Endothelial cell of umbilical vein (primary cell): ENCODE results near the gene C1orf116. TPM values are rescaled to one million over a fixed set of nuclear protein-coding genes. Genes with fewer than 3 reads are reported as not detected.

ENCODE experiments used
- BruUV-seq: library from RNA; stranded (reverse); fragments of 400-500 nt; replicated peaks from 2 replicates; lab custom pipeline; 2021; lab: Mats Ljungman, UMichigan
- CTCF ChIA-PET: fragments of 300-600, 350-600 bp; sonication (Branson Sonifier 250); formaldehyde crosslinking; loops from one replicate; lab custom pipeline; 2021; ENCODE audit warnings: antibody characterized with exemption, inconsistent platforms; lab: Charles Lee
- POLR2A ChIA-PET: fragments of 300-600, 350-600 bp; sonication (Branson Sonifier 250); formaldehyde crosslinking; loops from one replicate; lab custom pipeline; 2021; ENCODE audit warnings: antibody characterized with exemption, inconsistent platforms; lab: Charles Lee
- DNase-seq: peaks from one replicate; pipeline ENCODE4 v3.0.0-alpha.2; 2011; ENCODE audit warnings: low read depth, low spot score
- FAIRE-seq: peaks from 2 replicates; lab custom pipeline; 2011; peaks lifted over from hg19 to GRCh38; lab: Jason Lieb, UNC
- H2AFZ ChIP-seq: 2 replicates; pipeline ENCODE4 v1.6.0; 2012; ENCODE audit warnings: low read depth, low read length, control low read depth, inconsistent platforms
- H3K27ac ChIP-seq: 2 replicates; pipeline ENCODE4 v1.5.1; 2011; ENCODE audit warnings: low read depth, mild to moderate bottlenecking, control low read depth, low read length, moderate library complexity; ENCODE audit not compliant: insufficient read depth
- H3K27me3 ChIP-seq, 2 experiments: 2 replicates each; pipeline versions ENCODE4 v1.6.0 to v1.6.1; 2011; ENCODE audit warnings: low read length in 2 of 2, mixed read lengths in 1 of 2; ENCODE audit not compliant: control insufficient read depth in 2 of 2, insufficient read depth in 2 of 2
- H3K36me3 ChIP-seq, 2 experiments: 2 replicates in 1 of 2; 3 replicates in 1 of 2; pipeline ENCODE4 v1.5.1; 2011; ENCODE audit warnings: low read length in 2 of 2, mild to moderate bottlenecking in 1 of 2, moderate library complexity in 1 of 2; ENCODE audit not compliant: control insufficient read depth in 2 of 2, insufficient read depth in 2 of 2; ENCODE audit errors: extremely low read depth in 1 of 2
- H3K4me1 ChIP-seq: 3 replicates; pipeline ENCODE4 v1.5.1; 2011; ENCODE audit warnings: mild to moderate bottlenecking, low read length; ENCODE audit not compliant: control insufficient read depth, insufficient read depth; ENCODE audit errors: extremely low read depth
- H3K4me2 ChIP-seq: 2 replicates; pipeline ENCODE4 v1.6.1; 2011; ENCODE audit warnings: low read length, control low read depth, mixed read lengths; ENCODE audit not compliant: insufficient read depth
- H3K4me3 ChIP-seq, 3 experiments: fragments of 200-600 bp in 1 of 3; sonication (generic), shearing (Covaris generic) in 1 of 3; replicated peaks in 1 of 3; 2 replicates each; pipeline ENCODE4 v1.5.1; 2011 to 2016; ENCODE audit warnings: control low read depth in 3 of 3, low read length in 3 of 3, mild to moderate bottlenecking in 2 of 3, inconsistent platforms in 1 of 3, low read depth in 1 of 3, moderate library complexity in 1 of 3; ENCODE audit not compliant: insufficient read depth in 1 of 3
- H3K79me2 ChIP-seq: 2 replicates; pipeline ENCODE4 v1.6.0; 2012; ENCODE audit warnings: low read length, inconsistent platforms; ENCODE audit not compliant: control insufficient read depth, insufficient read depth
- H3K9ac ChIP-seq: replicated peaks from 2 replicates; pipeline ENCODE3; 2011; ENCODE audit warnings: low read length, control low read depth; ENCODE audit not compliant: insufficient read depth; ENCODE audit errors: extremely low read depth
- H3K9me1 ChIP-seq: replicated peaks from 3 replicates; pipeline ENCODE4 v1.6.0; 2011; ENCODE audit warnings: mild to moderate bottlenecking, low read length; ENCODE audit not compliant: control insufficient read depth, insufficient read depth; ENCODE audit errors: extremely low read depth
- H3K9me3 ChIP-seq: replicated peaks from 2 replicates; pipeline ENCODE4 v1.5.1; 2012; ENCODE audit warnings: low read length, inconsistent platforms; ENCODE audit not compliant: control insufficient read depth, insufficient read depth
- H4K20me1 ChIP-seq: replicated peaks from 2 replicates; pipeline ENCODE3; 2011; ENCODE audit warnings: mild to moderate bottlenecking, low read length; ENCODE audit not compliant: control insufficient read depth, insufficient read depth; ENCODE audit errors: extremely low read depth
- CTCF ChIP-seq, 2 donors: IDR thresholded peaks; 1 replicate in 1 of 2; 2 replicates in 1 of 2; pipeline ENCODE4 v1.5.1; 2011; ENCODE audit warnings: low read length in 2 of 2, mild to moderate bottlenecking in 2 of 2, moderate library complexity in 2 of 2, control low read depth in 1 of 2, inconsistent platforms in 1 of 2, low read depth in 1 of 2; ENCODE audit not compliant: insufficient read depth in 1 of 2; ENCODE audit errors: extremely low read depth in 1 of 2
- EZH2 ChIP-seq: IDR thresholded peaks from 2 replicates; pipeline ENCODE4 v1.6.1; 2012; ENCODE audit warnings: borderline replicate concordance, low read depth, mild to moderate bottlenecking, moderate library complexity, low read length, inconsistent platforms; ENCODE audit not compliant: severe bottlenecking
- GATA2 ChIP-seq: IDR thresholded peaks from 2 replicates; pipeline ENCODE4 v1.7.0; 2011; ENCODE audit warnings: low read depth, mild to moderate bottlenecking, moderate library complexity, mixed read lengths, low read length; ENCODE audit not compliant: insufficient read length, insufficient read depth
- JUN ChIP-seq: IDR thresholded peaks from 2 replicates; pipeline ENCODE4 v1.6.1; 2011; ENCODE audit warnings: borderline replicate concordance, low read depth; ENCODE audit not compliant: insufficient read length, insufficient read depth
- MAX ChIP-seq: IDR thresholded peaks from 2 replicates; pipeline ENCODE4 v1.6.1; 2011; ENCODE audit not compliant: insufficient read depth, insufficient read length
- MYC ChIP-seq: IDR thresholded peaks from one replicate; pipeline ENCODE4 v1.6.1; 2011; ENCODE audit warnings: mild to moderate bottlenecking, low read depth, low read length
- dilution Hi-C: fragments of 300-500 bp; cut with MboI; formaldehyde crosslinking; loops from one replicate; pipeline ENCODE4 v1.15.0; 2019; ENCODE audit warnings: low sequenced_read_pairs; ENCODE audit not compliant: extremely low pct_ligation_motif_present
- intact Hi-C: fragments of 100-400 bp; cut with micrococcal nuclease; formaldehyde crosslinking; loops from one replicate; pipeline ENCODE4 v1.10.0; 2022
- polyA plus RNA-seq, 4 experiments: library from polyadenylated mRNA; depleted of rRNA in 3 of 4; stranded (reverse) in 3 of 4; unstranded in 1 of 4; fragments of >200 nt; gene quantifications; 2 replicates each; pipeline versions ENCODE4 v1.2.1 to v1.2.3, GENCODE V29; 2011 to 2012; ENCODE audit warnings: missing spikeins in 1 of 4
- total RNA-seq: library from RNA; stranded (reverse); gene quantifications from 2 replicates; pipeline ENCODE4 v1.2.3, GENCODE V29; 2021

Gene C1orf116
- total and polyA plus RNA-seq, 2 donors (not counting 3 experiments of a cell fraction or from before 2014, with no cell fraction given): 0.07 TPM; not detected in 1

- Histone ChIP-seq H3K9me1 (no peaks in the 10 kb centered on the region), H3K9me3 (no peaks in the 10 kb centered on the region), H3K4me2 (no peak overlapping the region), H3K79me2 (no peaks in the 10 kb centered on the region), H4K20me1 (no peaks in the 10 kb centered on the region), H3K36me3 (no peaks in the 10 kb centered on the region), H3K4me3 (no peak overlapping the region), H3K4me1 (no peaks in the 10 kb centered on the region), H3K9ac (no peak overlapping the region), H3K27me3 (peaks cover 8 to 12% of the 10 kb centered on the region in 2 experiments), H2AFZ (no peak overlapping the region), H3K27ac (no peak overlapping the region)
- dilution Hi-C loops: no loop called here
- ChIA-PET POLR2A (no interaction called here), CTCF (interaction anchor here (0.8 to 1.1 kb wide), 2 partner anchors 8 to 16 kb away, joined by 3 read pairs; no protein-coding TSS in a partner anchor)
- BruUV-seq: no TSS peak
- TF ChIP-seq EZH2 (no peak), CTCF (IDR thresholded peaks at IDR 0.05; ENCODE audit: extremely low read depth in 1 of 2, insufficient read depth in 1 of 2, low read depth in 1 of 2, low read length in 2 of 2) (no peak)
- FAIRE-seq (no peak), DNase-seq (no peak)
- intact Hi-C loops: no loop called here
Observed at GRCh38 chr1:206987873-206988272, 44.7 kb downstream of the C1orf116 start.

- Histone ChIP-seq H3K4me1 (no peaks in the 10 kb centered on the region), H3K4me2 (no peak overlapping the region), H4K20me1 (no peaks in the 10 kb centered on the region), H3K9me3 (no peaks in the 10 kb centered on the region), H3K27me3 (peaks cover 10 to 12% of the 10 kb centered on the region in 2 experiments), H3K27ac (no peak overlapping the region), H3K4me3 (no peak overlapping the region), H2AFZ (no peak overlapping the region), H3K36me3 (no peaks in the 10 kb centered on the region), H3K79me2 (no peaks in the 10 kb centered on the region), H3K9ac (no peak overlapping the region), H3K9me1 (no peaks in the 10 kb centered on the region)
- TF ChIP-seq MAX (no peak), JUN (no peak), EZH2 (no peak), MYC (no peak), GATA2 (no peak)
- intact Hi-C loops (no loop called here), dilution Hi-C loops (no loop called here)
- ChIA-PET CTCF (no interaction called here), POLR2A (no interaction called here)
- BruUV-seq: no TSS peak
- FAIRE-seq: no peak
- DNase-seq: no peak
Observed at GRCh38 chr1:206986885-206987284, 45.7 kb downstream of the C1orf116 start.
